Activated T-cell treated with anti-CD3 and anti-CD28 coated beads, Interleukin-2, amount 50 U/mL, for 1 hour (primary cell): Measurements from ENCODE around the gene MAP3K1.
A peak's percentile ranks its signal among the peaks of the same experiment; 100 is the strongest.
"Not testable (repeated sequence)": the region's sequence is repeated elsewhere in the genome, so short reads cannot be mapped to it uniquely, and the experiment has no call there.

Experiments
- DNase-seq: peaks from one replicate; pipeline ENCODE4 v3.0.0-alpha.2; 2020

MAP3K1 gene

DNA sequence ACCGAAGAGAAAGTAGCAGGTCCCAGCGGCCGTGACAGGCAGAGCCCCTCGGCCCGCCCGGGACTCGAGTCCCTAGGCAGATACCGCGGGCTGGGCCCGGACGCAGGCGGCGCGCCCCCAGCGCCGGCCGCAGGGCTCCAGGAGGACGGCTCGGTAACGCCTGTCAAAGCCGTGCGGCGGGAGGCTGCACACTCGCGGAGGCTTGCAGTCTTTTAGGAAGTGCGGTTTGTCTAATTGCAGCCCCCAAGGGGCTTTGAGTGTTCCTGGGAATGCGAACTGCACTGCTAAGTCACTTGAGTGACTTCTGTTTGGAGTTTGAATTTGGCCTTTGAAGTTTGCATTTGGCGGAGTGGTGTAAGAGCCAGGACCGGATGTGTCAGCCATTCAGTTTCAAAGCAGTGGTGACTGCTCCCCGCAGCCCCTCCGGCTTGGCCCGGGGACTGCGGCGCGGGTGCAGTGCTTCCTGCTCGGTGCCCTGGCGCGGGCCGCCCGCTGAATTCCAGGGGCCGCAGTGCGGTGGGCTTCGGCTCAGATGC, 1.3 kb downstream of the MAP3K1 start:
- DNase-seq: peak; percentile 67

DNA sequence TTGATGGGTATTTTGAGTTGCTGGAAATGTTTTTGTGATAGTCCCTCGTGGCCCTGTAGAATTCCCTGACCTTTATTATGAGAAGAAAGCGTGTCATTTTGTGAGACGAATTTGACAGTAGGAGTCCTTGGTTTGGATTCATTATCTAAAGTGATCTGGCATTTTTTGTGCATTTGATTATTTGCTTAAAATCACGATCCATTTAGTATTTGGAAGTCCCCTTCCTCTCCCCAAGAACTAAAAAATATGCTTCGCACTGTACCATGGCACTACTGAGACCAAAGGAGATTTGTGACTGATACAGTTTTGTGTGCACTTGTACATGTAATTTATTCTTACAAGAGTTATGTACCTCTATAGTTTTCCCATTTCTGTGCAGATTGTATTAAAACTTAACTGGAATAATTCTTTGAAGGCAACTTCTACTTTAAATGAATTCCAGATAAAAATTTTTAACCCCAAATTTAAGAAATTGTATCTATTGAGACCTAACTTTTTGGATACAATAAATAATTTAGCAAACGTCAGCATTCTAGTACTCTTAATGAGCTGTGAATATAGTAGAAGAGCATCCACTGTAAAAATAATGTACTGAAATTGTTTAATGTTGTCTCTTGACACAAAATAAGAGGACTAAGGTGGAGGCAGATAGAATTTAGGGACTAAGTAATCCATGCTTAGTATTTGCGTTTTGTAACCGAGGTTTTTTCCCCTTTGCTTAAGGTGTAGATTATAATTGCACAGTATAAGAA, 2.1 kb downstream of the MAP3K1 start:
- DNase-seq: no peak

DNA sequence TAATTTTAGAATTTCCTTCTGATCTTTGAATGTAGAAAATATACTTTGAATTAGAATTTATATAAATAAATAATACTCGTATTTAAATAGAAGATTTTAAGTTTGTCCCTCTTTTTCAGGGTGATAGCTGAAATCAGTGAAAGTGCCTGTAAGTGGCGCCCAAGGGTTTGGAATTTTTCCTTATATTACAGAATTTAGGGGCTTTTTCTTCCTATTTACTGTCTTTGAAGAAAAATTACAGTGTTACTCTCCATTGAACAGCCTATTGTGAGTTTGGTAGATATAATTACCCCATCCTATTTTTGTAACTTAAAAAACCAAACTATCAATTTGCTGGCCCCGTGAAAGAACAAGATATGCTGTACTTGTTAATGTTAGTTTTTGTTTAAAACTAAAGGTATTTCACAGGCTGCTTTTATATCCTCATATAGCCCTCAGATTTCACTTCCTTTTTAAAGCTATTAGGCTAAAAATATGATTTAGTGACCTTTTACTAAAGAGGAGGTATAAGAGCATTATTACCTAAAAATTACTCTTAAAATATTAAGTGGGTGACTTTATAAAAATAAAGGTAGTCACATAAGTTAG, 3.2 kb downstream of the MAP3K1 start:
- DNase-seq: no peak

DNA sequence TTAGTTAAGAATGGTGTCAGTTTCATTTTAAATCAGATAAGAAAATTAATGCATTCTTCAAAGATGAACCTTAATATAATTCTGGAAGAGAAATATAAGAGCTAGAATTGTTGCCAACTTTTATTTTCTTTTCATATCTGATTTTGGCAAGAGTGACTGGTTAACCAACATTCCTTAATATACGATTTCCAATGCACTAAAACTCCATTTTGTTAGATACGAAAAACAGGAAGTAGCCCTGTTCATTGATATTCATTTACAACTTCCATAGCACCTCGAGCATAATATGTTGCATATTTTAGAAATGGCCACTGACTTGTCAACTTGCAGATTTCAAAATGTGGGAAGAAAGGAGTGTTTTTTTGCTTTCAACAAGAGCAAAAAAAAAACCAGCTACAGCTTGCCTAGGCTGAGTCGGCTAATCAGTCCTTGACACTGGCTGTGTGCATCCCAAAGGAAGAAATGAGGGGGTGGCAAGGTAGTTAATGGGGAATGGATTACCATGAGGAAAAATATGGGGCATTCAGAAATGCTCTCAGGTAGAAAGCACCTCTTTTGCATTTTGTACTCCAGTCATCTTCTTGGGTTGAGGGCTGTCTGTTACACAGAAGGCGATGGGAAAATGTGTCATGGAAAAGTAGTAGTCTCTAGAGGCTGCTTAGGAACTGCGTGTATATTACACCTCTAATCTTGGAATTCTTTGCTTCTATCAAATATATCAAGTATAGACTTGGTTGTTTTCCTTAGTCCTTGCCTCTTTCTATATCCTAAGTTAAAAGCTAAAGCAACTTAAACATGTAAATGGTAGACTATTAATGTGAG, 3.9 kb downstream of the MAP3K1 start:
- no peak for DNase-seq

DNA sequence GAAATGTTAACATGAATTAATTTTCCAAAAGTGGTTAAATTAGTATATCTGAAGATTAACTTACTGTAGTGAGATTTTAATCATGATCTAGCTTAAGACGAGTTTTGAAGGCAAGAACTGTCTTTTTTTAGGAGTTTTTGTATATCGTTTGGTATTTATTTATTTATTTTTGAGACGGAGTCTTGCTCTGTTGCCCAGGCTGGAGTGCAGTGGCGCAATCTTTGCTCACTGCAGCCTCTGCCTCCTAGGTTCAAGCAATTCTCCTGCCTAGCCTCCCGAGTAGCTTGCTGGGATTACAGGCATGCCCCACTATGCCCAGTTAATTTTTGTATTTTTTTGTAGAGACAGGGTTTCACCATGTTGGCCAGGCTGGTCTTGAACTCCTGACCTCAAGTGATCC, 6.5 kb downstream of the MAP3K1 start:
- not testable (repeated sequence) for DNase-seq

DNA sequence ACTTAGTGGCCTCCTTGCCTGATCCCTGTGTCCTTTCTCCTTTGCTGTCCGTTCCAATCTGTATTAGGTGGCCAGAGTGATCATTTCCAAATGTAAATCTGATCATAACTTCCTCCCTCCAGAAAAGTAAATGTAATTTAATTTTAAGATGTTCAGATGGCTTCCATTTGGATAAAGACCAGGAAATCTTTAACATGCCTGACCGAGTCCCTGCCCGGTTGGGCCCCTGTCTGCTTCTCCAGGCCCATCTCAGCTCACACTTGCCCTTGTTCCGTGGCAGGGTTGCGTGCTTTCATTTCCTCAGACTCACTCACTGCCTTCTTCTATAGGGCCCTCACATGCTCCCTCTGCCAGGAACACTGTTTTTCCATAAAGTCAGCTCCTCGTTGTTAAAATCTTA, 7.6 kb downstream of the MAP3K1 start:
- no peak for DNase-seq

DNA sequence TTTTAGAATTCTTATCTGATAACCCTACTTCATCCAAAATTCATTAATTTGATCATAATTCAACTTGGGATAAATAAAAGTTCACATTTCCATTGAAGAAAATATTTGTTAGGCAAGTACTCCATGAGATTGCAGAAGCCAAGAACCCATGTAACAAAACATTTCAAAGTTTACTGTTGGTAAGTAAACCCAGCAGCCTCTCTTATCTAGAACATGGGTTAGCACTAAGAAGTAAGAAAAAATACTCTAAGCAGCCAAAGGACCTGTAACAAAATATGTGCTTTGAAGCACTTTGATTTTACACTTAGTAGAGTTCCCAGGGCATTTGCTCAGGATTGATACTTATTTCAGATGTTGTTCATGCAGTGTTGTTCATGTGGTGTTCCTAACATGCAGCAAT, 8.7 kb downstream of the MAP3K1 start:
- no peak for DNase-seq

DNA sequence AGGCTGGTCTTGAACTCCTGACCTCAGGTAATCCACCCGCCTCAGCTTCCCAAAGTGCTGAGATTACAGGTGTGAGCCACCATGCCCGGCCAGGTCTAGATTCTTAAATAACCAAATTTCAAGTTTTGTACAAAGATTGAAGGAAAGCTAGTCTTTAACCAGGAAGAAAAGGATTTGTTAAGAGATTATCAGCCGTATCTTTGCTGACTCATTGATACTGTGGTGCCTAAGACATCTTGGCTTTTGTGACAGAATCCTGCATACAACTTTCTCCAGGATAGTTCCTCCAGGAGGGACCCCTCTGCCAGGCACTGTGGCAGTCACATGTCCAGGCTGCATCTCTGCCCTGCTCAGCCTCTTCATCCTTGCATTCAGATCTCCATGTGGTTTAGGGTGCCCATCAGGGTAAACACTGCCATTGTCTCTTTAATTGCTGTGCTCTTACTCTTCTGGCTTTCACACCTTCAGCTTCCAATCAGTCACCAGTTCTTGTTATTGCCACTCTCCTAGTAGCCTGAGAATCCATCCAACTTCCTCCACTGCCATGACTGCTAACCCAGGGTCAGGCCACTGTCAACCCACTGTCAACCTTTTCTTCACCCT, 10.0 kb downstream of the MAP3K1 start:
- DNase-seq: no peak

DNA sequence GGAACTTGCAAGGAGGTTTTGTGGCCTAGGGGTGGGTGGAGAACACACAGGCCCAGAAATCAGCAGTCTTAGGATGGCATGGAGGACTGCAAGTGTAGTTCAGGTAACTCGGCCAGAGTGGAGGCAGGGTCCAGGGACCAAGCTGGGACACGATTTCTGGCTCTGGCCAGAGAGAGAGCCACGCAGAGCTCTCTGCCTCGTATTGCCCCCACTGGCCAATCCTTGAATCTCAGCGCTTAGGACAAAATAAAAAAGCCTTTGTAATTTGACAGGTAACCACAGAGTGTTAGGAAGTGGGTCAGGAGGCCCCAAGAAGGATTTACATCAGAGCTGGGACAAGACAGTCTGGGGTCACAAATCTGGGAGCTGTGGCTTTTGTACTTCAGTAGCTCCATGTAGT, 11.7 kb downstream of the MAP3K1 start:
- DNase-seq: no peak

DNA sequence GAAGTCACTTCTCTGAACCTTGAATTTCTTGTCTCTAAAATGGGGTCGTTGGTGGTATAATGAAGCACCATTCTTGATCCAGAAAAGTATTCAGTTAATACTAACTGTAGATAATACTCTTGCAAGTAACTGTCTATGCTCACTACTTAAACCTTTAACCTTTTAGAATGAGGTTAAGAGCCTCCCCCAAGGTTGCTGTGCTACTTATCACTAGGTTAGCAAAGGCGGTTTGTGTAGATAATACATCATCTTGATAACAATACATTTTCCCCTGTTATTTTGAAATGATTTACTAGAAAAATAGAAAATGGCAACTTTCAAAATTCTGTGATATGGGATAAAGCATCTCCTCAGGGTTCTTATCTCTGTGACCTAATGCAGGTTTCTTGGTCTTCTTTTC, 12.6 kb downstream of the MAP3K1 start:
- no peak for DNase-seq

DNA sequence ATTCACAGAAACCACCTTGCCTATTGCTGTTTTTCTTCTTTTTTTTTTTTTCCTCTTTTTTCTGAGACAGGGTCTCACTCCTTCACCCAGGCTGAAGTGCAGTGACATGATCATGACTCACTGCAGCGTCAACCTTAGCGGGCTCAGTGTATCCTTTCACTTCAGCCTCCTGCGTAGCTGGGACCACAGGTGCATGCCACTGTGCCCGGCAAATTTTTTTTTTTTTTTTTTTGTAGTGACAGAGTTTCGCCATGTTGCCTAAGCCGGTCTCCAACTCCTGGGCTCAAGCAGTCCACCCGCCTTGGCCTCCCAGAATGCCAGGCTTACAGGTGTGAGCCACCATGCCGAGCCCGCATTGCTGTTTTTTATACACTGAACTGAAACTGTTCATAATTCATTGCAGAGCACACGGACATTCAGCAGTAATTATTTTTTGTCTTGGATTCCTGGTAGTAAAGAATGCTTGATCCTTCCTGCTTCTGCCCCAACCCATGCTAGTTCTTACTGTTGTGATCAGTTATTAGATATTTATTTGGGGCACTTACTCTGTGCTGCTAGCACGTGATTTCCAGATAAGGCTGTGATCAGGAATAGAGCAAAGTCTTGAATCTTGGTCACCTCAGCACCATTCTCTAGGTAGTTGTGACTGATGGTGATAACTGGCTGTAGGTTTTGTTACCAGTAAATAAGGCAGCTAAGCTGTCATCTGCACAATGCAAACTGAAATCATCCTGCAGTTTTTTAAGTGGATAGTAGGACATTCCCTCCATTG, 14.0 kb downstream of the MAP3K1 start:
- DNase-seq: peak; percentile 61

DNA sequence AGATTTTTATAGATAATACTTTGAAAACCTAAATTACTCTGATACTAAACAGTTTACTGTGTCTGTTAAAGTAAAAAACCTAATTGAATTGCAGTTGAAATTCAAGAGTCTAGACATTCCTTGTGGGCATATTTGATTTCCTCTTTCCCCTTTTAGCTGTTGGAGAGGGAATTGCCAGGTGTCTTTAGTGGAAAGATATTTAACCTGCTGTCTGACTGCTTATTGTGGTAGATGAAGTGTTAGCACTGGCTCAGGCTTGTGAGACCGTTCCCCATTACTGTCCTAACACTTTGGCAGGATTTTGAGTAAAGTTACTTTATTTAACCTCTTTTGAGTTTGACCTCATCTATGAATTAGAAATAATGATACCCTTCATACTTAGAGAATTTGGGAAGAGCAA, 16.4 kb downstream of the MAP3K1 start:
- DNase-seq: no peak

DNA sequence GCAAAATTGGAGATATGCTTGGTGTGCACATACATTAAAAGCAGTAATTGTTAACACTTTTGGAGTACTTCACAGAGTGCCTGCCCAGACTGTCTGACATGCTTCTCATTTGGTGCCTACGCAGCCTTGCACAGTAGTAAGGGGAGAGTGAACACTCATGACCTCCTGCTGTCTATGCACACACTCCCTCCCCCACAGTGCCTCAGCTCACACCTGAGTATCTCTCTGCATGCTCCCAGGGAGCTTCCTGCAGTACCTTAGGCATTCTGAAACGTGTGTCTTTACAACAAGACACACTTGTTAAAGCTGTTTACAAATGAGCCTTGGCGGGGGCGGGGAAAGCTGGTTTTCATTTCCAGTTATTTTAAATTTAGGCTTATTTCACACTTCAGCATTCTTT, 18.0 kb downstream of the MAP3K1 start:
- no peak for DNase-seq

DNA sequence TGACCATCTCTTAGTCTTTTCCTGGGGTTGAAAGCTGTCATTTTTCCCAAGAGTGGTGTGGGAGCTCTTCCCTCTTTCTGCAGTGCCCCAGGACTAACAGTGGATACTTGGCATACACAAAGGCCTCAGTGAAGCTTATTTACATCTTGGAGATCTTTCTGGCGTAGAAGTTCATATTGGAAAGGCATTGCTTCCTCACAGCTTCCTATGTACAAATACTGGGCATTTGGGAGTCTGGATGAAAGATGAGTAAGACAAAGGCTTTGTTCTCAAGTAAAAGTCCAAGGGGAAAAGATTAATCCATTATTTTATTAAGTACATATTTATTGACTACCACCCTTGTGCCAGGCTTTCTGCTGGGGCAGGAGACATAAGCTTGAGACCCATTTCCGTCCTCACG, 22.0 kb downstream of the MAP3K1 start:
- DNase-seq: no peak

DNA sequence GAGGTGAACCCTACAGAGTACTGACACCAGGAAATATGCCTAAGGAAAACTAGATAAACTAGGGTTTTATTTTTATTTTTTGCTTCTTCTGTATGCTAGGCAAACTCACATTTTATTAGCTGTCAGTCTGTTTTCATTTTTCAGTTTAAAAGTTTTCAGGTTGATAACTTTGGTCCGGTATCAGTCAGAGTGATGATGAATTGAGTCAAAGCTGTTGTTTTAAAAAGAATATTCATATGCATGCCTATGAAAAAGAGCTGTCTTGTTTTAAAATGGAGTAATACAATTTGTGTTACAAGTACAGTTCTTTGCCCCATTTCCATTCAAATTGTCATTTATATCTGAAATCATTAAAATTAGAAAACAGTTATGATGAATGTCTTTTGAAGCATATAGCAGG, 22.6 kb downstream of the MAP3K1 start:
- DNase-seq: no peak

DNA sequence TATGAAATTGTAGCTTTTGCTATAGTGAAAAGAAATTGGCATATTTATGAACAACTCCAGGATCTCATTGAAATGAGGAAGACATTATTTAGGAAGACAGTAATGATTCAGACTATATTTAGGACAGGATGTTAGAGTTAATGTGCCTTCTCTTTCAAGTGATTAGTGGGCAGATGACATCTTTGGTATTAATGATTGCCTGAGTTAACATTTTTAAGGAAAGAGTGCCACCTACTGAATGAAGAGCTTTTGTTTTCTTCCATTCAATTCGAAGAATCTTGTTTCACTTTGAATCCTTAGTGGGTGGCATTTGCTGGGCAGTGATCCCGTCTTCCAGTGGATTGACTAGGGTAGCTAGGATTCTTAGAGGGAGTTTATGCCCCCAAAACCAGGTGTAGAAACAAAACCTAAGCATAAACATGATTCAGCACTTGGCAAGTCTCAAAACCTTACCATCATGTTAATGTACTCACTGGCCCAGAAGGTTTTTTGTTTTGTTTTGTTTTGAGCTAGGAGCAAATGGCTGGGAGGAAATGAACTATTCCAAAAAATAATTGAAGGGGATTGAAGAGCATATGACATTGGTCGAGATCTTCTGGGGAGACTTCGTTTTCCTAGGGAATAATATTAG, 23.2 kb downstream of the MAP3K1 start:
- DNase-seq: no peak

DNA sequence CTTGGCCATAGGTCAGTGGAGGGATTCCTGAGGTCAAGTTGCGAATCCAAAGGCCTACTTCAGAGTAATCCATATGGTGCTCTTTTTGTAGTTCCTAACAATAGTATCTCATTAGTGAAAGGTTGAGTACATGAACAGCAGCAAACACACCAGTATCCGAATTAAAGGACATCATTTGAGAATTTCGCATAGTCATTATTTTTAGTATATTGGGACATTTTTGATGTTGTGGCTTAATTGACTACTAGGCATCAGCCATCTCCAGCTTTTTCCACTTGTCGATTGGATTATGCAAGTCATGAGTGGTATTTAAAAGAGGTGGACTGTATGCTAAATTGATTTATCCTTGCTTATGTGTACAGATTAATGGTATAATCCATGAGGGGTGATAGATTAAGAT, 23.7 kb downstream of the MAP3K1 start:
- no peak for DNase-seq

DNA sequence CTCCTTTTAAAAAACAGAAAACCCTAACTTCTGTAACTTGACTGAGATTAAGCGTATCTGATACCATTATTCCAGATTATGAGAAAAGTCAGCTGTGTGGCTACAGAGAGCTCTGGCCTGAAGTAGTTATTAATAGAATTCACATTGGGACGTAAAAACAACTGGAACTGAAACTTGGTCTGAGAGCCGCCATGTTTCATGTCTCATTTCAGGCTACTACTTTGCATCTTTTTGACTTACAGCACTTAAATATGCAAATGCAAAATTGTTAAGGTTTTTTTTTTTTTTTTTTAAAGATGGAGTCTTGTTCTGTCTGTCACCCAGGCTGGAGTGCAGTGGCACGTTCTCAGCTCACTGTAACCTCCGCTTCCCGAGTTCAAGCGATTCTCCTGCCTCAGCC, 25.2 kb downstream of the MAP3K1 start:
- no peak for DNase-seq

DNA sequence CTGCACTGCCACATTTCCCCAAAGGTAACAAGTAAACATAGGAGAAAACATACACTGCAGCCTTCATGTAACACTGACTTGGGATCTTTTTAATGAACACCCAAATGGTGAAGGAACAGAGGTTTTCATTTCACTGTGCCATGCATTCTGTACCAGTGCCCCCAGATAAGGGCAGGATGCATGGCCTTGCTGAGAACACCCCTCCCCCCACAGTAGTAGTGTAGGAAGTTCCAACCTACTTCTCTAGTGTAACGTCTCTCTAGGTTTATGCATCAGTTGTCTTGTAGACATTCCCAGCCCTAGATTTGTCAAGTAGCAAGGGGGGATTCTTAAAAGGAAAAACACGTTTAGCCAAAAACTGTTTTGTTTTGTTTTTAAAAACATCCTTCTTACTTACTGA, 29.9 kb downstream of the MAP3K1 start:
- DNase-seq: no peak

DNA sequence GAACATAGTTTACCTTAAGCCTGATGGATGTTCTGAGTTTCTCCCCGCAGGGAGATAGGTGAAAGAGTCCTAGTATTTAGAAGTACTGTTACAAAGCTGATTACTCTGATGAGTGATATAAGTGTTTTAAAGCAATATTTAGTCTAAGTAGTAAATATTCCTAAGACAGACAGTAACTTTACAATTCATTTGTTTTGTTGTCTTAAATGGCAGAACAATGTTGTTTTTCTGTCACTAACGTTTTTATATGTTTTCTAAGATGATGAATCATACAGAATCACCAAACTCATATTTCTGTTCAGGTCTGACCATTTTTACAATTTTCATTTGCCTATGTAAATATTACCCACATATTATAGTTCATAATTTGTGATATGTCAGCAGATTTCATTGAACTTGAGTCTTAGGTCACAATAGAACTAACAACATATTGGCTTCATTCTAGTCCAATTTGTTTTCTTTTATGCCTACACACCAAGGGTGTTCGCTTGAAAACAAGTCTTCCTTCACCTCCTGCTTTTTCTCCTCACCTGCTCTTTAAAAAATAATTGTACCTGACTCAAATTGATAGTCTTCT, 30.6 kb downstream of the MAP3K1 start:
- DNase-seq: no peak

DNA sequence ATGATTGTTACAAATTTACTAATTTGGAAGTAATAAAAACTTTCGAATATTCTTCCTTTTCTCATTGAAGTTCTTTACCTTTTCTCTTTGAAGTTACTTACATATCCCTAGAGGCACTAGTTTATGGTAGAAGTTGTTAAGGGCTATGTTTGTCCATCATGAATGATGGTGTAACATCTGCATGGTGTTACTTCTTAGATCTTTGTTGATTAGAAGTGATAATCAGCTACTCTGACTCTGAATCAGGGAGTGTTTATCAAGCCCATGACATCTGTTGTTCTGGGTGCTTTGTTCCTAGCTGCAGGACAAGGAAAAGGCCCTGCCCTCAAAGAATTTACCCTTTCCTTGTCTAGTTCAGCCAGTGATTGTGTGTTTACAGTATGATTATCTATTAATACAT, 32.9 kb downstream of the MAP3K1 start:
- no peak for DNase-seq

DNA sequence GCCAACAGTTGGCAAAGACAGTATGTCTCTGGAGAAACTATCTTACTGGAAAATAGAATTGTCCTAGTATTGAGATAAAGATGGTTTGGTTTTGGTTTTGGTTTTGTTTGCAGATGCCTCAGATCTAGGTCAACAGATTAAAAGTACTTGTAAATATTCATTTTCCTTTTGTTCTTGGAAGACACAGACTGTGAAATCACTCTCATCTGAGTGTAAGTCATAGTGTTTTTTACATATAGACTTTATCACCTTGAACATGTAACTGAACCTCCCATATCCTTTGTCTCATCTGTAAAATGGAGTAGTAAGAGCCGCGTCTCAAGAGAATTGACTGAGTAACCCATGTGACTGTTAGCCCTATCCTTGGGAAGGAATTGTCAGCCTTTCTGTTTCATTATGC, 34.3 kb downstream of the MAP3K1 start:
- DNase-seq: no peak
